Measurements from ENCODE around the gene TRIM26. TPM values are rescaled to one million over a fixed set of nuclear protein-coding genes. Genes with fewer than 3 reads are reported as not detected.

Gene TRIM26
- total and polyA plus RNA-seq, 2 of the 13 experiments (the other 11 are each of a cell fraction or from before 2014, with no cell fraction given), result 27.1 to 38.7 TPM

DNA sequence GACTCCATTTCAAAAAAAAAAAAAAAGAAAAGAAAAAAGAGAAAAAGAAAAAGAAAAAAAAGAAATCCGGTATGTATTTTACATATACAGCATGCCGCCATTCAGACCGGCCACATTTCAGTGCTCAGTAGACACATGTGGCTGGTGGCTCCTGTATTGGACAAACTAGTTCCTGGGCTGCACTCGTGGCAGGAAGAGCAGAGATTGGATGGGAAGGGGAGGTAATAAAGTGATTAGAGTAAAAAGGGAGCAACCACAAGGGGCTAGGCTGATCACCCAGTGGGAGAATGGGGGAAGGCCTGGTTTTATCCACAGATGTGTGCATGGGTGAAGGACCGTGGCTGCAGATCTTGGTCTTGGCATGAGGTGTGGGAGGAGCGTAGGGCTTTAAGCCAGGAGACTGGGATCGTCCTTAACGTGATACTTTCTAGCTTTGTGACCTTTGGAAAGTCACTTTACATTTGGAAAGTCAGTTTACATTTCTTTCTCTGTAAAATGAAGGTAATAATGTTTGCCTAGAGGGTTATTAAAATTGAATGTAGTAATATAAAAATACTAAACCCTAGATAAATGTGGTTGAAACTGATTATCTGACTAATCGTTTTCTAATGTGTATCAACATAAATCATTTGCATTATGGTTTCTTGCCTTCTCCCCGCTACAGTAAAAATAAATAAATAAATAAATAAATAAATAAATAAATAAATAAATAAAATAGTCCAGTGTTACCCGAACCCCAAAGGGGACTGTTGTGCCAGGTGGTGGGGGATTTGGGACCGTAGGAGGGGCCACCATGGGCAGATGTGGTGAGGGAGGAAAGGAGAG lies 50.7 kb downstream of the TRIM26 start:
- BruUV-seq (replicated peaks), result TSS peak; percentile 79
- Histone ChIP-seq H3K4me2 (ENCODE audit: low read depth, low read length) (peak overlapping the region; percentile 86), H3K27ac (ENCODE audit: extremely low read length, insufficient read depth, low read length) (peak overlapping the region; percentile 87), H2AFZ (ENCODE audit: low read length) (no peak overlapping the region), H3K4me3 (replicated peaks in 1 of 3; ENCODE audit: insufficient read depth in 1 of 3, low read depth in 2 of 3, low read length in 3 of 3) (peak overlapping the region; percentile 90 to 95 (median 92)), H4K20me1 (ENCODE audit: insufficient read depth, low read length) (no peaks in the 10 kb centered on the region; the same call in 1 of the 2 replicates), H3K9ac (ENCODE audit: insufficient read depth, low read depth, low read length) (peak overlapping the region; percentile 81), H3K4me1 (ENCODE audit: insufficient read depth, low read length) (peaks cover 55% of the 10 kb centered on the region), H3K36me3 (replicated peaks in 1 of 2; ENCODE audit: control insufficient read depth in 1 of 2, insufficient read depth in 2 of 2, low read length in 2 of 2) (peaks cover 7 to 8% of the 10 kb centered on the region in 2 experiments), H3K79me2 (ENCODE audit: insufficient read depth, low read length) (peaks cover 36% of the 10 kb centered on the region), H3K9me3 (ENCODE audit: low read length) (no peaks in the 10 kb centered on the region), H3K27me3 (ENCODE audit: control insufficient read depth in 1 of 2, insufficient read depth in 2 of 2, low read length in 2 of 2) (peaks cover 0 to 3% of the 10 kb centered on the region in 2 experiments; a peak in 1 of 5 replicates)
- POLR2A ChIA-PET, result interaction anchor here (1.4 to 3.3 kb wide), 4 partner anchors 28 to 96 kb away, joined by 4 to 26 read pairs (median 15); partner anchors contain the start of gene TRIM40
- 56% methylated on average over 12 of the region's 12 CpGs for WGBS (ENCODE audit: low lambda C conversion rate)
- no peak for DNase-seq (ENCODE audit: low spot score)
- FAIRE-seq, result no peak
- intact Hi-C loops (cut with micrococcal nuclease; ENCODE audit: unreplicated experiment) (loop anchor here (1.0 kb wide), 2 partner anchors 28 to 59 kb away; no protein-coding TSS in a partner anchor), in situ Hi-C loops (cut with HindIII; ENCODE audit: extremely low pct_ligation_motif_present, low pct_unique_long_range_greater_than_20kb) (no loop called here)
- CTCF ChIA-PET (ENCODE audit: low intra/inter-chr PET ratio, low total read pairs), result no interaction called here
- no peak for ATAC-seq
- TF ChIP-seq ESRRA (CRISPR knock-in tag; IDR thresholded peaks at IDR 0.05; ENCODE audit: low read depth), result no peak
- no peak for TF ChIP-seq ASH2L (IDR thresholded peaks at IDR 0.05; ENCODE audit: insufficient read length, low read depth, low read length)
- no peak for TF ChIP-seq ELF3 (CRISPR knock-in tag; IDR thresholded peaks at IDR 0.05)
- TF ChIP-seq, protein P1, sequence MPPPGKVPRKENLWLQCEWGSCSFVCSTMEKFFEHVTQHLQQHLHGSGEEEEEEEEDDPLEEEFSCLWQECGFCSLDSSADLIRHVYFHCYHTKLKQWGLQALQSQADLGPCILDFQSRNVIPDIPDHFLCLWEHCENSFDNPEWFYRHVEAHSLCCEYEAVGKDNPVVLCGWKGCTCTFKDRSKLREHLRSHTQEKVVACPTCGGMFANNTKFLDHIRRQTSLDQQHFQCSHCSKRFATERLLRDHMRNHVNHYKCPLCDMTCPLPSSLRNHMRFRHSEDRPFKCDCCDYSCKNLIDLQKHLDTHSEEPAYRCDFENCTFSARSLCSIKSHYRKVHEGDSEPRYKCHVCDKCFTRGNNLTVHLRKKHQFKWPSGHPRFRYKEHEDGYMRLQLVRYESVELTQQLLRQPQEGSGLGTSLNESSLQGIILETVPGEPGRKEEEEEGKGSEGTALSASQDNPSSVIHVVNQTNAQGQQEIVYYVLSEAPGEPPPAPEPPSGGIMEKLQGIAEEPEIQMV (CRISPR knock-in tag; IDR thresholded peaks at IDR 0.05; ENCODE audit: low read depth), result no peak
- TF ChIP-seq ZBTB38 (CRISPR knock-in tag; IDR thresholded peaks at IDR 0.05), result peak; percentile 51; the same call in 1 of the 2 replicates
- TF ChIP-seq, protein P2, sequence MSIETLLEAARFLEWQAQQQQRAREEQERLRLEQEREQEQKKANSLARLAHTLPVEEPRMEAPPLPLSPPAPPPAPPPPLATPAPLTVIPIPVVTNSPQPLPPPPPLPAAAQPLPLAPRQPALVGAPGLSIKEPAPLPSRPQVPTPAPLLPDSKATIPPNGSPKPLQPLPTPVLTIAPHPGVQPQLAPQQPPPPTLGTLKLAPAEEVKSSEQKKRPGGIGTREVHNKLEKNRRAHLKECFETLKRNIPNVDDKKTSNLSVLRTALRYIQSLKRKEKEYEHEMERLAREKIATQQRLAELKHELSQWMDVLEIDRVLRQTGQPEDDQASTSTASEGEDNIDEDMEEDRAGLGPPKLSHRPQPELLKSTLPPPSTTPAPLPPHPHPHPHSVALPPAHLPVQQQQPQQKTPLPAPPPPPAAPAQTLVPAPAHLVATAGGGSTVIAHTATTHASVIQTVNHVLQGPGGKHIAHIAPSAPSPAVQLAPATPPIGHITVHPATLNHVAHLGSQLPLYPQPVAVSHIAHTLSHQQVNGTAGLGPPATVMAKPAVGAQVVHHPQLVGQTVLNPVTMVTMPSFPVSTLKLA (IDR thresholded peaks at IDR 0.05), result 0 out of 2 replicates have a peak, but pooled peaks have one; percentile 18
- no peak for TF ChIP-seq ZNF619 (CRISPR knock-in tag; IDR thresholded peaks at IDR 0.05)
- TF ChIP-seq NFKBIZ (CRISPR knock-in tag; IDR thresholded peaks at IDR 0.05), result no peak
- TF ChIP-seq ZMYM2 (CRISPR knock-in tag; IDR thresholded peaks at IDR 0.05), result peak; percentile 16; the same call in 1 of the 2 replicates
- TF ChIP-seq, protein P3, sequence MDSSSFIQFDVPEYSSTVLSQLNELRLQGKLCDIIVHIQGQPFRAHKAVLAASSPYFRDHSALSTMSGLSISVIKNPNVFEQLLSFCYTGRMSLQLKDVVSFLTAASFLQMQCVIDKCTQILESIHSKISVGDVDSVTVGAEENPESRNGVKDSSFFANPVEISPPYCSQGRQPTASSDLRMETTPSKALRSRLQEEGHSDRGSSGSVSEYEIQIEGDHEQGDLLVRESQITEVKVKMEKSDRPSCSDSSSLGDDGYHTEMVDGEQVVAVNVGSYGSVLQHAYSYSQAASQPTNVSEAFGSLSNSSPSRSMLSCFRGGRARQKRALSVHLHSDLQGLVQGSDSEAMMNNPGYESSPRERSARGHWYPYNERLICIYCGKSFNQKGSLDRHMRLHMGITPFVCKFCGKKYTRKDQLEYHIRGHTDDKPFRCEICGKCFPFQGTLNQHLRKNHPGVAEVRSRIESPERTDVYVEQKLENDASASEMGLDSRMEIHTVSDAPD (CRISPR knock-in tag; IDR thresholded peaks at IDR 0.05), result no peak
- no peak for TF ChIP-seq SNRNP70 (IDR thresholded peaks at IDR 0.05; ENCODE audit: low read depth, low read length)
- TF ChIP-seq, protein P4, sequence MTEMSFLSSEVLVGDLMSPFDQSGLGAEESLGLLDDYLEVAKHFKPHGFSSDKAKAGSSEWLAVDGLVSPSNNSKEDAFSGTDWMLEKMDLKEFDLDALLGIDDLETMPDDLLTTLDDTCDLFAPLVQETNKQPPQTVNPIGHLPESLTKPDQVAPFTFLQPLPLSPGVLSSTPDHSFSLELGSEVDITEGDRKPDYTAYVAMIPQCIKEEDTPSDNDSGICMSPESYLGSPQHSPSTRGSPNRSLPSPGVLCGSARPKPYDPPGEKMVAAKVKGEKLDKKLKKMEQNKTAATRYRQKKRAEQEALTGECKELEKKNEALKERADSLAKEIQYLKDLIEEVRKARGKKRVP (CRISPR knock-in tag; IDR thresholded peaks at IDR 0.05), result 0 out of 4 replicates have a peak, but pooled peaks of 1 of the 2 experiments have one; percentile 16
- no peak for TF ChIP-seq ZBTB20 (CRISPR knock-in tag; IDR thresholded peaks at IDR 0.05; ENCODE audit: borderline replicate concordance, low read depth)
- peak; percentile 23 for TF ChIP-seq HNRNPK (IDR thresholded peaks at IDR 0.05; ENCODE audit: low read depth, low read length, poor library complexity, severe bottlenecking)
